Measurements from ENCODE around the gene STX8. TPM values are rescaled to one million over a fixed set of nuclear protein-coding genes. Genes with fewer than 3 reads are reported as not detected.

STX8 gene
- total and polyA plus RNA-seq, 9 of the 15 experiments (the other 6 are each of a cell fraction or from before 2014, with no cell fraction given) = 14.6 to 42.5 (median 22.1) TPM

GRCh38 chr17:9283909-9284308 lies 291.7 kb downstream of the STX8 start:
- intact Hi-C loops (cut with micrococcal nuclease) = no loop called here
- H3K9me3 ChIP-seq (replicated peaks; ENCODE audit: control insufficient read depth, insufficient read depth, low read depth, low read length) = no peaks in the 10 kb centered on the region
- ChIA-PET CTCF (ENCODE audit: low intra/inter-chr PET ratio) (no interaction called here), POLR2A (no interaction called here)
- FAIRE-seq (no peak), DNase-seq (ENCODE audit: extremely low read depth in 1 of 4, low spot score in 3 of 4) (no peak), ATAC-seq (no peak)
- in situ Hi-C loops (cut with MboI) = no loop called here
- no peaks in the 10 kb centered on the region for H3K9me1 ChIP-seq (ENCODE audit: control insufficient read depth, insufficient read depth, low read length)
- TF ChIP-seq YBX1 (IDR thresholded peaks at IDR 0.05) (no peak), ZNF280A (IDR thresholded peaks at IDR 0.05; ENCODE audit: low read depth, partially characterized antibody) (no peak), PRDM10 (IDR thresholded peaks at IDR 0.05; ENCODE audit: partially characterized antibody) (no peak)
- H3K4me1 ChIP-seq (replicated peaks in 1 of 2; ENCODE audit: control insufficient read depth in 2 of 2, insufficient read depth in 2 of 2, low read length in 2 of 2) = no peaks in the 10 kb centered on the region
- H3K36me3 ChIP-seq (ENCODE audit: control insufficient read depth, insufficient read depth, low read length) = no peaks in the 10 kb centered on the region
- BruUV-seq (replicated peaks) = no TSS peak
- H3K79me2 ChIP-seq (ENCODE audit: control insufficient read depth, insufficient read depth, low read length) = no peaks in the 10 kb centered on the region
- 0% methylated on average over 2 of the region's 2 CpGs for WGBS (ENCODE audit: insufficient coverage, low coverage, missing lambda C conversion rate)
- H3K4me3 ChIP-seq = no peak overlapping the region
- no peak overlapping the region for H3K27ac ChIP-seq (ENCODE audit: extremely low read depth, low read depth, low read length)
- no peaks in the 10 kb centered on the region for H4K20me1 ChIP-seq (replicated peaks; ENCODE audit: control insufficient read depth, insufficient read depth, low read length)
- H3K4me2 ChIP-seq (ENCODE audit: insufficient read depth, low read length) = no peak overlapping the region
- peaks cover 0 to 5% of the 10 kb centered on the region in 2 experiments; a peak in 1 of 5 replicates for H3K27me3 ChIP-seq (ENCODE audit: control insufficient read depth in 2 of 2, insufficient read depth in 2 of 2, low read length in 2 of 2)
- no peak overlapping the region for H2AFZ ChIP-seq (ENCODE audit: low read depth, low read length)
- no peak overlapping the region for H3K9ac ChIP-seq (ENCODE audit: insufficient read depth in 1 of 2, low read depth in 2 of 2, low read length in 2 of 2)
